ENCODE measurements around the gene THBS3. TPM values are rescaled to one million over a fixed set of nuclear protein-coding genes. Genes with fewer than 3 reads are reported as not detected.
A peak's percentile ranks its signal among the peaks of the same experiment; 100 is the strongest.

The THBS3 gene
- total and polyA plus RNA-seq, 9 of the 15 experiments (the other 6 are each of a cell fraction or from before 2014, with no cell fraction given) = 0.59 to 8.3 (median 3.2) TPM

- TF ChIP-seq THAP7 (CRISPR knock-in tag; IDR thresholded peaks at IDR 0.05) = no peak
- TF ChIP-seq ZNF76 (CRISPR knock-in tag; IDR thresholded peaks at IDR 0.05; ENCODE audit: borderline replicate concordance) = 0 out of 2 replicates have a peak, but pooled peaks have one; percentile 13
- TF ChIP-seq FOXK2 (conservative IDR thresholded peaks at IDR 0.05 in 1 of 2, IDR thresholded peaks at IDR 0.05 in 1 of 2; ENCODE audit: low read depth in 2 of 2) = peak; percentile 74 to 81; a peak in 3 of 4 replicates
- TF ChIP-seq COPS2 (conservative IDR thresholded peaks at IDR 0.05) = no peak
- no peak for TF ChIP-seq ZBTB11 (CRISPR knock-in tag; IDR thresholded peaks at IDR 0.05)
- no peak for TF ChIP-seq GATAD2B (IDR thresholded peaks at IDR 0.05; ENCODE audit: borderline replicate concordance)
- peak; percentile 71 for TF ChIP-seq ZNF384 (IDR thresholded peaks at IDR 0.05; ENCODE audit: low read depth, low read length)
- no peak for TF ChIP-seq TBL1XR1 (IDR thresholded peaks at IDR 0.05; ENCODE audit: low read length in 2 of 2)
- no peak for TF ChIP-seq DMBX1 (CRISPR knock-in tag; IDR thresholded peaks at IDR 0.05; ENCODE audit: borderline replicate concordance)
- TF ChIP-seq ATF1 (CRISPR knock-in tag; IDR thresholded peaks at IDR 0.05) = no peak
- peak; percentile 67 for TF ChIP-seq ATF1 (tag; IDR thresholded peaks at IDR 0.05)
- TF ChIP-seq ZNF668 (CRISPR knock-in tag; IDR thresholded peaks at IDR 0.05) = no peak
- TF ChIP-seq ARID3B (CRISPR knock-in tag; IDR thresholded peaks at IDR 0.05; ENCODE audit: borderline replicate concordance) = no peak
- no peak for TF ChIP-seq ELK1 (CRISPR knock-in tag; IDR thresholded peaks at IDR 0.05)
- no peak for TF ChIP-seq RFX5 (IDR thresholded peaks at IDR 0.05; ENCODE audit: low read depth, low read length)
- TF ChIP-seq HEY1 (CRISPR knock-in tag; IDR thresholded peaks at IDR 0.05; ENCODE audit: borderline replicate concordance) = no peak
- no peak for TF ChIP-seq SMAD4 (CRISPR knock-in tag; conservative IDR thresholded peaks at IDR 0.05)
- TF ChIP-seq MIER1 (IDR thresholded peaks at IDR 0.05; ENCODE audit: low read depth) = no peak
- TF ChIP-seq MEF2D (tag; conservative IDR thresholded peaks at IDR 0.05; ENCODE audit: low read depth) = no peak
- no peak for TF ChIP-seq GTF2A2 (tag; IDR thresholded peaks at IDR 0.05)
- TF ChIP-seq STAG1 (CRISPR knock-in tag; IDR thresholded peaks at IDR 0.05; ENCODE audit: borderline replicate concordance) = no peak
- no peak for TF ChIP-seq ZNF23 (CRISPR knock-in tag; IDR thresholded peaks at IDR 0.05)
- no peak for TF ChIP-seq PCBP2 (IDR thresholded peaks at IDR 0.05; ENCODE audit: low read depth, low read length, poor library complexity, severe bottlenecking)
Measured at GRCh38 chr1:155241069-155241679, 33.5 kb upstream of the THBS3 start (continued).
